GM23248 (cell line): ENCODE data around the gene ZNF385B.

ENCODE experiments used
- EZH2 ChIP-seq: fragments of 200-600 bp; sonication (generic); IDR thresholded peaks from 2 replicates; pipeline ENCODE4 v1.6.1; 2018; ENCODE audit warnings: antibody characterized with exemption, mild to moderate bottlenecking; ENCODE audit not compliant: insufficient read depth, poor library complexity, severe bottlenecking
- EZH2phosphoT487 ChIP-seq: fragments of 200-600 bp; sonication (generic); IDR thresholded peaks from 2 replicates; pipeline ENCODE4 v1.6.1; 2018; ENCODE audit warnings: antibody characterized with exemption, moderate library complexity, mild to moderate bottlenecking, low read depth; ENCODE audit not compliant: insufficient read depth

DNA sequence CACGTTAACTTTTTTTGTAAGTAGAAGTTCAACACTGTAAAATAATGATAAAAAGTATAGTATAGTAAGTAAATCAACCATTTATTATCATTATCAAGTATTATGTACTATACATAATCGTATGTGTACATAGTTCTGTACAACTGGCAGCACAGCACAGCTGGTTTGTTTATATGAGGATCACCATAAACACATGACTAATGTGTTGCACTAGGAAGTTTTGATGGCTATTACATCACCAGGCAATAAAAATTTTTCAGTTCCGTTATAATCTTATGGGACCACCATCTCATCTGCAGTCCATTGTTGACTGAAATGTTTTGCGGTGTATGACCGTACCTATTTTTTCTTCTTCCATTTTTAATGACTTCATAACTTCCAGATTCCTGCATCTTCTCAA lies 39.2 kb upstream of the ZNF385B start:
- TF ChIP-seq EZH2 (no peak), EZH2phosphoT487 (no peak)
